ES-I3 (cell line): ENCODE measurements around the gene TMEM179B.
A peak's percentile ranks its signal among the peaks of the same experiment; 100 is the strongest.

Experiments
- H3K36me3 ChIP-seq: 2 replicates; pipeline ENCODE4 v1.6.1; 2013; ENCODE audit warnings: mild to moderate bottlenecking, low read length, control low read depth, moderate library complexity; ENCODE audit not compliant: insufficient read depth
- H3K4me1 ChIP-seq: 2 replicates; pipeline ENCODE4 v1.6.1; 2013; ENCODE audit warnings: mild to moderate bottlenecking, control low read depth, low read length; ENCODE audit not compliant: insufficient read depth
- H3K9ac ChIP-seq: 2 replicates; pipeline ENCODE4 v1.6.1; 2013; ENCODE audit warnings: low read depth, mild to moderate bottlenecking, low read length, moderate library complexity
- H3K9me3 ChIP-seq: 2 replicates; pipeline ENCODE4 v1.6.1; 2013; ENCODE audit warnings: mild to moderate bottlenecking, low read length, moderate library complexity; ENCODE audit not compliant: control insufficient read depth, insufficient read depth

TMEM179B gene

DNA sequence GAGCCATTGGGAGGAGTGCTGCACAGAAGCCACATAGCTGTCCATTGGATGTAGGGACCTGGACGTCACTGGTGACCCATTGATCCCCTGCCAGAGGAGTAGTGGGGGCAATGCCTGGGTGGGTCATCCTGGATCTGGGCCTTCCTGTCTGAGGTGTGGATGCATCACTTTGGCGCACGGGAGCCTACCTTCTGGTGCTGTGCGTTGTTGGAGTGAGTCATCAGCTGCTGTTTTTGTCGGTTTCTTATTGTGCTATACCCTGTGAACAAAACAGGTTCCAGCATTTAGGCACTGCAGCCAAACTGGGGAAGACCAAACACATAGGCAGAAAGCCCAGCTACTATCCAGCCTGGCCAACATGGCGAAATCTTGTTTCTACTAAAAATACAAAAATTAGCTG is 12.8 kb upstream of the TMEM179B start:
- H3K9ac ChIP-seq, result no peak overlapping the region
- no peaks in the 10 kb centered on the region; the same call in 1 of the 2 replicates for H3K4me1 ChIP-seq
- H3K9me3 ChIP-seq, result no peaks in the 10 kb centered on the region
- peaks cover 9% of the 10 kb centered on the region; the same call in 1 of the 2 replicates for H3K36me3 ChIP-seq

DNA sequence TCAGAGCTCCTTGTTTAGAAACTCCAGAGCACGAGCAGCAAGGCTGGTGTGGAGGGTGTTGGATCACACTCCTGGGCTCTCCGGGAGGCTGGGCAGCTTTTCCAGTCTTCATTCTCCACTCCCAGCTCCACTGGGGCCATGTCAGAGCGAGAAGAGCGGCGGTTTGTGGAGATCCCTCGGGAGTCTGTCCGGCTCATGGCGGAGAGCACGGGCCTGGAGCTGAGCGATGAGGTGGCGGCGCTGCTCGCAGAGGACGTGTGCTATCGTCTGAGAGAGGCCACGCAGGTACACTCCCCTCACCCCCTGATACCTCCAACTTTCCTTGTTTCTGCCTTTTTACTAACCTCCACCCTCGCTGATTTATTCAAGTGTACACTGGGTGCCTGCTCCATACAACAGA is 11.6 kb upstream of the TMEM179B start:
- H3K9ac ChIP-seq, result no peak overlapping the region
- no peaks in the 10 kb centered on the region for H3K9me3 ChIP-seq
- H3K36me3 ChIP-seq, result peaks cover 9% of the 10 kb centered on the region; the same call in 1 of the 2 replicates
- no peaks in the 10 kb centered on the region for H3K4me1 ChIP-seq

DNA sequence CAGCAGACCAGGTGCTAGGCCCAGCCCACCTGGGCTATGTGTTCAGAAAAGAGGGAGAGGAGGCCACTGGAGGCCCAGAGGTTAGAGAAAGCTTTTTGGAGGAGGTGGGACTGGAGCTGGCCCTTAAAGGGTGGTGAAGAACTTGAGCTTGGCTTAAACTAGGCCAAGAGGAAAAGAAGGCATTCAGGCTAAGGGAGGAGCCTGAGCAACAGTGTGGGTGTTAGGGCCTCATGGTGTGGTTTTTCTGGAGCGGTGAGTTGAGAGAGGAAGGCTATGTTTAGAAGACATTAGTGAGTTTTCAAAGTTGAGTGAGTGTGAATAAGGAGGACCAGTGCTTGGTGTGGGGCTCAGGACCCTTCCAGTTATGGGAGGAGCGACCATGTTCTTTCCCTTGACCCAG is 9.8 kb upstream of the TMEM179B start:
- Histone ChIP-seq H3K4me1 (no peaks in the 10 kb centered on the region), H3K36me3 (peaks cover 9% of the 10 kb centered on the region; the same call in 1 of the 2 replicates), H3K9me3 (no peaks in the 10 kb centered on the region), H3K9ac (no peak overlapping the region)

- H3K9ac ChIP-seq, result no peak overlapping the region
- no peaks in the 10 kb centered on the region for H3K4me1 ChIP-seq
- H3K36me3 ChIP-seq, result peaks cover 9% of the 10 kb centered on the region; the same call in 1 of the 2 replicates
- no peaks in the 10 kb centered on the region for H3K9me3 ChIP-seq
Observed at GRCh38 chr11:62778441-62778840, 8.8 kb upstream of the TMEM179B start.

DNA sequence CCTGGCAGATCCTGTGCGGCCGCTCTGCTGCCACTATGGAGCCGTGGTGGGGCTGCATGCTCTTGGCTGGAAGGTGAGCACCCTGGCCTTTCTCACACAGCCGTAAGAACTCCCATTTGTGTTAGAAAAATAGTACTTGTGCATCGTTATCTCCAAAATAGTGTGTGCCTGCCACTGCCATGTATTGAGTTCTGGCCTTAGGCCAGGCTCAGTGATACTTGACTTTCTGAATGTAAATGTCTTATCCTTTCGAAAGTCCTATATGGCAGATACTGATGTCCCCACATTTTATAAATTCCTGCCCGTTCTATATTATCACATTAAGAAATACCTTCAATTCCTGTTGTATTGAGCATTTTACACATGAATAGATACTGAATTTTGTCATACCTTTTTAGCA is 4.4 kb upstream of the TMEM179B start:
- Histone ChIP-seq H3K36me3 (peaks cover 3% of the 10 kb centered on the region; the same call in 1 of the 2 replicates), H3K9me3 (no peaks in the 10 kb centered on the region), H3K4me1 (no peaks in the 10 kb centered on the region), H3K9ac (no peak overlapping the region)

DNA sequence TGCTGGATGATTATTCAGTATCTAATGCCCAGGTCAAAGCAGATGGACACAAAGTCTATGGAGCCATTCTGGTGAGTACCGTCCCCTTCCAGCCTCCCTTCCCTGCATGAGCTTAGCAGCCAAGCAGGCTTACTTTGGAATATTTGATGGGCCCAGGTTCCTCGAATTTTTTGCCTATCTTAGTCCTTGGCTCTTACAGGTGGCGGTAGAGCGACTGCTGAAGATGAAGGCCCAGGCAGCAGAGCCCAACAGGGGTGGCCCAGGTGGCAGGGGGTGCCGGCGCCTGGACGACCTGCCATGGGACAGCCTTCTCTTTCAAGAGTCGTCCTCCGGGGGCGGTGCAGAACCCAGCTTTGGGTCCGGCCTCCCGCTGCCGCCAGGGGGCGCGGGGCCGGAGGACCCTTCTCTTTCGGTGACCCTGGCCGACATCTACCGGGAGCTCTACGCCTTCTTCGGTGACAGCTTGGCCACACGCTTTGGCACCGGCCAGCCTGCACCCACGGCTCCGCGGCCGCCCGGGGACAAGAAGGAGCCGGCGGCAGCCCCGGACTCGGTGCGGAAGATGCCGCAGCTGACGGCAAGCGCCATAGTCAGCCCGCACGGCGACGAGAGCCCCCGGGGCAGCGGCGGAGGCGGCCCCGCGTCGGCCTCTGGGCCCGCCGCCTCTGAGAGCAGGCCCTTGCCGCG is 741 bp upstream of the TMEM179B start:
- Histone ChIP-seq H3K9me3 (no peaks in the 10 kb centered on the region), H3K36me3 (no peaks in the 10 kb centered on the region; the same call in 1 of the 2 replicates), H3K4me1 (no peaks in the 10 kb centered on the region; the same call in 1 of the 2 replicates), H3K9ac (peak overlapping the region; percentile 91)

GRCh38 chr11:62788991-62789390 is 1.8 kb downstream of the TMEM179B start:
- Histone ChIP-seq H3K36me3 (no peaks in the 10 kb centered on the region; the same call in none of the 2 replicates), H3K9ac (no peak overlapping the region), H3K9me3 (no peaks in the 10 kb centered on the region), H3K4me1 (peaks cover 5% of the 10 kb centered on the region)

GRCh38 chr11:62789576-62789975 is 2.4 kb downstream of the TMEM179B start:
- Histone ChIP-seq H3K36me3 (no peaks in the 10 kb centered on the region; the same call in none of the 2 replicates), H3K4me1 (peaks cover 5% of the 10 kb centered on the region)

GRCh38 chr11:62791501-62792201 is 4.4 kb downstream of the TMEM179B start, which contains the start of gene TMEM223:
TMEM223 (minus strand) TSS chr11:62792006; CDS start chr11:62791994, 12 bp downstream.
- H3K9ac ChIP-seq, result peak within 1 kb of the TSS; percentile 98
- no peaks in the 10 kb centered on the region for H3K9me3 ChIP-seq
- peaks cover 5% of the 10 kb centered on the region for H3K4me1 ChIP-seq
- peaks cover 3% of the 10 kb centered on the region for H3K36me3 ChIP-seq

More at GRCh38 chr11:62789576-62789975, 2.4 kb downstream of the TMEM179B start:
- Histone ChIP-seq H3K9ac (no peak overlapping the region), H3K9me3 (no peaks in the 10 kb centered on the region)

DNA sequence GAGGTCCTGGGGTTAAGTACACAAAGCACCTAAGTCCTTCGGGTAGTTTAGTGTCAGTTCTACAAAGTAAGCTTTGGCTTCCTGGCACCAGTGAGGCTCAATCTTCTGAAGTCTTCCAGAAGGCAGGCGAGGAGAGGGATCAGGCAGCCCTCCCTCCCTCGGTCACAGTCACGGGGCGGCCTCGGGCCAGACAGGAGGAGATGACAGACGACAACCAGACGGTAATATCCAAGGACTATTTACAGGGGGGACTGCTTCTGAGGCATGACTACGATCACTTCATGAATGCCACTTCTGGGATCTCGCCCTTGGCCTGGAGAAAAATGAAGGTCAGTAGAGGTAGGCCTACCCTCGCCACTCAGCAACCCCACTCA is 5.0 kb downstream of the TMEM179B start:
- Histone ChIP-seq H3K9me3 (no peaks in the 10 kb centered on the region), H3K36me3 (peaks cover 7% of the 10 kb centered on the region), H3K4me1 (peaks cover 5% of the 10 kb centered on the region), H3K9ac (peak overlapping the region; percentile 98)

DNA sequence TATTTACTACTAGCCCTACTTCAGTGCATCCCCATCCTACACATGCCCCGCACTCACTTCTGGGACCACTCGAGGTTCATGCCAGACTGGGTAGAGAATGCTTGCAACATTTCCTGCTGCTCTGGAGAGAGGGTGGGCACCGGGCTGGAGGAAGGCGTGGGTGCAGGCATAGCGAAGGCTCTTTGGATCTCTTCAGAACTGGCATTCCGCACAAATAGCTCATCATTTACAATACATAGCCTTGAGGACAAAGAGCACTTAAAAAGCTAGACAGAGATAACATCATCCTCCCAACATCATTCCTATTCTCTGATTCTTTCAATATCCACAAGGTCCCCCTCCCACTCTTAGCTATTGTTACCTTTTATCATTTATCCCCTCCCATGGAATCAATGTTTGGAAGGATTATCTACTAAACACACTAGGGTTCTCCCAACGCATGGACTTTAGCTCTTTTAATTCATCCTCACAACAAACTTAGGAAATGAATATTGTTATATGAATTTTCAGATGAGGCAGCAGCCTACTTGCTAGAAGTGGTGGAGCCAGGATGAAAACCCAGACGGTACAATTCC is 7.1 kb downstream of the TMEM179B start:
- H3K36me3 ChIP-seq, result peaks cover 13% of the 10 kb centered on the region
- H3K9me3 ChIP-seq, result no peaks in the 10 kb centered on the region
- no peak overlapping the region for H3K9ac ChIP-seq
- peaks cover 5% of the 10 kb centered on the region; the same call in 1 of the 2 replicates for H3K4me1 ChIP-seq

DNA sequence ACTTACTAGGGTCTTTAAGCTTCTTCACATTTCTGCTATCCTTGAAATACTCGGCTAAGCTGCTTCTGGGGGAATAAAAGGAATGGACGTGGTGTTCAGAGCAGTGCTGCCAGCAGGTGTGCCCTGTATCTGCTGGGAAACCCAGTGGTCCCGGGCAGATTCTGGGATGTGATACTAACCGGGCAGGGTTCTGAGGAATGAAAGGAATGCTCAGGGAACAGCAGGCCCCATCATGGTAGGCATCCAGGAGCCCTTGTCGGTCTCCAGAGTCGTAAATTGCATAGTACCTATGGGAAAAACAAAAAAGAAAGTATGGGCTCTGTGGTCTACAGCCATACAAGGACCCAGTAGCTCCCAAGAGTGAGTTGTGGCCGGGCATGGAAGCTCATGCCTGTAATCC is 9.1 kb downstream of the TMEM179B start:
- no peaks in the 10 kb centered on the region for H3K9me3 ChIP-seq
- H3K36me3 ChIP-seq, result peaks cover 23% of the 10 kb centered on the region
- H3K9ac ChIP-seq, result no peak overlapping the region
- peaks cover 5% of the 10 kb centered on the region; the same call in 1 of the 2 replicates for H3K4me1 ChIP-seq

GRCh38 chr11:62799486-62799885 is 12.3 kb downstream of the TMEM179B start:
- Histone ChIP-seq H3K9ac (no peak overlapping the region), H3K9me3 (no peaks in the 10 kb centered on the region), H3K4me1 (peaks cover 7% of the 10 kb centered on the region; the same call in 1 of the 2 replicates), H3K36me3 (peaks cover 28% of the 10 kb centered on the region)

- Histone ChIP-seq H3K4me1 (peaks cover 7% of the 10 kb centered on the region; the same call in 1 of the 2 replicates), H3K9me3 (no peaks in the 10 kb centered on the region), H3K9ac (no peak overlapping the region), H3K36me3 (peaks cover 26% of the 10 kb centered on the region)
Observed at GRCh38 chr11:62801071-62801470, 13.9 kb downstream of the TMEM179B start.
